GM23248 (cell line): ENCODE results near the gene EIF3K.

Experiments
- EZH2 ChIP-seq: fragments of 200-600 bp; sonication (generic); IDR thresholded peaks from 2 replicates; pipeline ENCODE4 v1.6.1; 2018; ENCODE audit warnings: antibody characterized with exemption, mild to moderate bottlenecking; ENCODE audit not compliant: insufficient read depth, poor library complexity, severe bottlenecking
- EZH2phosphoT487 ChIP-seq: fragments of 200-600 bp; sonication (generic); IDR thresholded peaks from 2 replicates; pipeline ENCODE4 v1.6.1; 2018; ENCODE audit warnings: antibody characterized with exemption, moderate library complexity, mild to moderate bottlenecking, low read depth; ENCODE audit not compliant: insufficient read depth

DNA sequence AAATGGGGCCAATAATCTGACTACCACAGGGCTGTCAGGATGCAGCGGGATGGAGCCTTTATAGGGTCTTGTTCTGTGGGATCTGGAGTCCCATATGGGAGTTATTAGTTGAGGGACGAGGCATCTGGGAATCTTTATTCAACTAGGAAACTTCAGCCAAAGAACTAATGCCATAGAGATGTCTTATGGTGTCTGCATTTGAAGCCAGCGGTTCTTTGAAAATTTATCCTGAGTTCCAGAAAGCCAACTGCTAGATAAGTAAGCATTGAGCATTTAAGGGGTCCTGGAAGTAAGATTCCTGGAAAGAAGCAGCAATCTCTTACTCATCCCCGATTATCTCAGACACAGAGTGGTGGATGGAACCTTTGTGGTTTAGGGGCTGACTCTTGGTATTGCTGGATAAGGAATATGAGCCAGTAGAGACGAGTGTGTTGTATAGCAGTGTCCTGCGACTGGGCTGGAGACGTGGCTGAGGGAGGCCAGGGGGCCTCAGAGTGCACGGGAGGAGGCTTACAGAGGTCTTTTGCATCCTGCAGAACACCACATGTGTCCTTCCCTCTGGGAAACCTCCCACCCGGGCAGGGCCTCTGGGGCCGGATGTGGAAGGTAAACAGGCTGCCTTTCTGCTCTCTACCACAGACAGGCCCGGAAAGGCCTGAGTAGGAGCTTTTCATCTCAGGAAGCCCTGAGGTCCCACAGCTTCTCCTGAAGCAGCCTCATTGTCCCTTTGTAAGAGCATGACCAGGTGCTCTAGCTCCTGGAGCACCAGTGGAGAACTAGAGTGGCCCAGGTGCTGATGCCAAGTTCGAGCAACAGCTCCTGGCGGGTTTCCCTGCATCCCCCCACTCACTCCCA, 57.3 kb downstream of the EIF3K start:
- no peak for TF ChIP-seq EZH2
- TF ChIP-seq EZH2phosphoT487 = no peak
